Endothelial cell of umbilical vein (primary cell): ENCODE data around the gene ERFL. TPM values are rescaled to one million over a fixed set of nuclear protein-coding genes. Genes with fewer than 3 reads are reported as not detected.

Experiments used
- BruUV-seq: library from RNA; stranded (reverse); fragments of 400-500 nt; replicated peaks from 2 replicates; lab custom pipeline; 2021; lab: Mats Ljungman, UMichigan
- CTCF ChIA-PET: fragments of 300-600, 350-600 bp; sonication (Branson Sonifier 250); formaldehyde crosslinking; loops from one replicate; lab custom pipeline; 2021; ENCODE audit warnings: antibody characterized with exemption, inconsistent platforms; lab: Charles Lee
- POLR2A ChIA-PET: fragments of 300-600, 350-600 bp; sonication (Branson Sonifier 250); formaldehyde crosslinking; loops from one replicate; lab custom pipeline; 2021; ENCODE audit warnings: antibody characterized with exemption, inconsistent platforms; lab: Charles Lee
- DNase-seq: peaks from one replicate; pipeline ENCODE4 v3.0.0-alpha.2; 2011; ENCODE audit warnings: low read depth, low spot score
- FAIRE-seq: peaks from 2 replicates; lab custom pipeline; 2011; peaks lifted over from hg19 to GRCh38; lab: Jason Lieb, UNC
- H2AFZ ChIP-seq: 2 replicates; pipeline ENCODE4 v1.6.0; 2012; ENCODE audit warnings: low read depth, low read length, control low read depth, inconsistent platforms
- H3K27ac ChIP-seq: 2 replicates; pipeline ENCODE4 v1.5.1; 2011; ENCODE audit warnings: low read depth, mild to moderate bottlenecking, control low read depth, low read length, moderate library complexity; ENCODE audit not compliant: insufficient read depth
- H3K27me3 ChIP-seq, 2 experiments: 2 replicates each; pipeline versions ENCODE4 v1.6.0 to v1.6.1; 2011; ENCODE audit warnings: low read length in 2 of 2, mixed read lengths in 1 of 2; ENCODE audit not compliant: control insufficient read depth in 2 of 2, insufficient read depth in 2 of 2
- H3K36me3 ChIP-seq, 2 experiments: 2 replicates in 1 of 2; 3 replicates in 1 of 2; pipeline ENCODE4 v1.5.1; 2011; ENCODE audit warnings: low read length in 2 of 2, mild to moderate bottlenecking in 1 of 2, moderate library complexity in 1 of 2; ENCODE audit not compliant: control insufficient read depth in 2 of 2, insufficient read depth in 2 of 2; ENCODE audit errors: extremely low read depth in 1 of 2
- H3K4me1 ChIP-seq: 3 replicates; pipeline ENCODE4 v1.5.1; 2011; ENCODE audit warnings: mild to moderate bottlenecking, low read length; ENCODE audit not compliant: control insufficient read depth, insufficient read depth; ENCODE audit errors: extremely low read depth
- H3K4me2 ChIP-seq: 2 replicates; pipeline ENCODE4 v1.6.1; 2011; ENCODE audit warnings: low read length, control low read depth, mixed read lengths; ENCODE audit not compliant: insufficient read depth
- H3K4me3 ChIP-seq, 3 experiments: fragments of 200-600 bp in 1 of 3; sonication (generic), shearing (Covaris generic) in 1 of 3; replicated peaks in 1 of 3; 2 replicates each; pipeline ENCODE4 v1.5.1; 2011 to 2016; ENCODE audit warnings: control low read depth in 3 of 3, low read length in 3 of 3, mild to moderate bottlenecking in 2 of 3, inconsistent platforms in 1 of 3, low read depth in 1 of 3, moderate library complexity in 1 of 3; ENCODE audit not compliant: insufficient read depth in 1 of 3
- H3K79me2 ChIP-seq: 2 replicates; pipeline ENCODE4 v1.6.0; 2012; ENCODE audit warnings: low read length, inconsistent platforms; ENCODE audit not compliant: control insufficient read depth, insufficient read depth
- H3K9ac ChIP-seq: replicated peaks from 2 replicates; pipeline ENCODE3; 2011; ENCODE audit warnings: low read length, control low read depth; ENCODE audit not compliant: insufficient read depth; ENCODE audit errors: extremely low read depth
- H3K9me1 ChIP-seq: replicated peaks from 3 replicates; pipeline ENCODE4 v1.6.0; 2011; ENCODE audit warnings: mild to moderate bottlenecking, low read length; ENCODE audit not compliant: control insufficient read depth, insufficient read depth; ENCODE audit errors: extremely low read depth
- H3K9me3 ChIP-seq: replicated peaks from 2 replicates; pipeline ENCODE4 v1.5.1; 2012; ENCODE audit warnings: low read length, inconsistent platforms; ENCODE audit not compliant: control insufficient read depth, insufficient read depth
- H4K20me1 ChIP-seq: replicated peaks from 2 replicates; pipeline ENCODE3; 2011; ENCODE audit warnings: mild to moderate bottlenecking, low read length; ENCODE audit not compliant: control insufficient read depth, insufficient read depth; ENCODE audit errors: extremely low read depth
- CTCF ChIP-seq, 2 donors: IDR thresholded peaks; 1 replicate in 1 of 2; 2 replicates in 1 of 2; pipeline ENCODE4 v1.5.1; 2011; ENCODE audit warnings: low read length in 2 of 2, mild to moderate bottlenecking in 2 of 2, moderate library complexity in 2 of 2, control low read depth in 1 of 2, inconsistent platforms in 1 of 2, low read depth in 1 of 2; ENCODE audit not compliant: insufficient read depth in 1 of 2; ENCODE audit errors: extremely low read depth in 1 of 2
- EZH2 ChIP-seq: IDR thresholded peaks from 2 replicates; pipeline ENCODE4 v1.6.1; 2012; ENCODE audit warnings: borderline replicate concordance, low read depth, mild to moderate bottlenecking, moderate library complexity, low read length, inconsistent platforms; ENCODE audit not compliant: severe bottlenecking
- FOS ChIP-seq: IDR thresholded peaks from 2 replicates; pipeline ENCODE4 v1.6.1; 2011; ENCODE audit warnings: mild to moderate bottlenecking, low read length, moderate library complexity, borderline replicate concordance; ENCODE audit not compliant: insufficient read depth
- GATA2 ChIP-seq: IDR thresholded peaks from 2 replicates; pipeline ENCODE4 v1.7.0; 2011; ENCODE audit warnings: low read depth, mild to moderate bottlenecking, moderate library complexity, mixed read lengths, low read length; ENCODE audit not compliant: insufficient read length, insufficient read depth
- JUN ChIP-seq: IDR thresholded peaks from 2 replicates; pipeline ENCODE4 v1.6.1; 2011; ENCODE audit warnings: borderline replicate concordance, low read depth; ENCODE audit not compliant: insufficient read length, insufficient read depth
- MAX ChIP-seq: IDR thresholded peaks from 2 replicates; pipeline ENCODE4 v1.6.1; 2011; ENCODE audit not compliant: insufficient read depth, insufficient read length
- MYC ChIP-seq: IDR thresholded peaks from one replicate; pipeline ENCODE4 v1.6.1; 2011; ENCODE audit warnings: mild to moderate bottlenecking, low read depth, low read length
- POLR2A ChIP-seq: IDR thresholded peaks from 2 replicates; pipeline ENCODE4 v1.6.1; 2012; ENCODE audit warnings: low read depth, mild to moderate bottlenecking, control low read depth, low read length
- POLR2AphosphoS5 ChIP-seq: IDR thresholded peaks from 2 replicates; pipeline ENCODE4 v1.6.1; 2012; ENCODE audit warnings: low read depth, mild to moderate bottlenecking, control low read depth, low read length, moderate library complexity; ENCODE audit not compliant: insufficient read depth
- dilution Hi-C: fragments of 300-500 bp; cut with MboI; formaldehyde crosslinking; loops from one replicate; pipeline ENCODE4 v1.15.0; 2019; ENCODE audit warnings: low sequenced_read_pairs; ENCODE audit not compliant: extremely low pct_ligation_motif_present
- intact Hi-C: fragments of 100-400 bp; cut with micrococcal nuclease; formaldehyde crosslinking; loops from one replicate; pipeline ENCODE4 v1.10.0; 2022
- polyA plus RNA-seq, 4 experiments: library from polyadenylated mRNA; depleted of rRNA in 3 of 4; stranded (reverse) in 3 of 4; unstranded in 1 of 4; fragments of >200 nt; gene quantifications; 2 replicates each; pipeline versions ENCODE4 v1.2.1 to v1.2.3, GENCODE V29; 2011 to 2012; ENCODE audit warnings: missing spikeins in 1 of 4
- total RNA-seq: library from RNA; stranded (reverse); gene quantifications from 2 replicates; pipeline ENCODE4 v1.2.3, GENCODE V29; 2021

Gene ERFL
- total and polyA plus RNA-seq, 2 donors (not counting 3 experiments of a cell fraction or from before 2014, with no cell fraction given), result not detected

GRCh38 chr19:41886761-41887710 lies 41.2 kb downstream of the ERFL start:
- H3K36me3 ChIP-seq, result peaks cover 4 to 7% of the 10 kb centered on the region in 2 experiments
- POLR2A ChIA-PET, result no interaction called here
- CTCF ChIA-PET, result interaction anchor here (0.9 to 1.2 kb wide), 2 partner anchors 8 to 14 kb away, joined by 3 read pairs; no protein-coding TSS in a partner anchor
- no peaks in the 10 kb centered on the region for H3K27me3 ChIP-seq
- H3K79me2 ChIP-seq, result peaks cover 24% of the 10 kb centered on the region
- BruUV-seq, result no TSS peak
- no peaks in the 10 kb centered on the region for H4K20me1 ChIP-seq
- intact Hi-C loops (no loop called here), dilution Hi-C loops (no loop called here)
- no peaks in the 10 kb centered on the region for H3K9me3 ChIP-seq
- no peak overlapping the region for H2AFZ ChIP-seq
- peaks cover 19% of the 10 kb centered on the region for H3K4me1 ChIP-seq
- no peak for TF ChIP-seq CTCF (IDR thresholded peaks at IDR 0.05; ENCODE audit: extremely low read depth in 1 of 2, insufficient read depth in 1 of 2, low read depth in 1 of 2, low read length in 2 of 2)
- TF ChIP-seq GATA2, result no peak
- TF ChIP-seq JUN, result no peak
- no peak for TF ChIP-seq POLR2A
- no peak for TF ChIP-seq MAX
- no peak for TF ChIP-seq FOS
- no peak for TF ChIP-seq EZH2
- no peak for TF ChIP-seq POLR2AphosphoS5
- TF ChIP-seq MYC, result no peak
- no peak overlapping the region for H3K4me2 ChIP-seq
- H3K27ac ChIP-seq, result no peak overlapping the region
- no peak for DNase-seq
- no peak overlapping the region for H3K9ac ChIP-seq
- FAIRE-seq, result no peak
- H3K9me1 ChIP-seq, result no peaks in the 10 kb centered on the region
- H3K4me3 ChIP-seq, result no peak overlapping the region
